CD1c-positive myeloid dendritic cell (primary cell): ENCODE measurements around the gene GALNT2.

Source experiments
- DNase-seq: peaks from one replicate; pipeline ENCODE4 v3.0.0-alpha.2; 2016; ENCODE audit errors: extremely low spot score

GALNT2 gene

GRCh38 chr1:230050973-230051735 is 15.9 kb upstream of the GALNT2 start:
- DNase-seq: no peak

DNA sequence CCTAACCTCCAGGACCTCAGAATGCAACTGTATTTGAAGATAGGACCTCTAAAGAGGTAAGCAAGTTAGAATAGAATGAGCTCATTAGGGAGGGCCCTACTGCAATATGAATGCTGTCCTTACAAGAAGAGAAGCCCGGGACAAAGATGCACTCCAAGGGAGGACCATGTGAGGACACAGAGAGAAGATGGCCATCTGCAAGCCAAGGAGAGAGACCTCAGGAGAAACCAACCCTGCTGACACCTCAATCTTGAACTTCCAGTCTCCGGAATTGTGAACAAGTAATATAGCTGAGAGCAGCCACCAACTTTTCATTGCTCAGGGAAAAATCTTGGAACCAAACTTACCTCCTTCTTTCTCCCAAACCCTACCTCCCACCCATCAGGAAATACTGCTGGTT is 15.0 kb upstream of the GALNT2 start:
- DNase-seq: no peak

GRCh38 chr1:230052665-230053064 is 14.4 kb upstream of the GALNT2 start:
- no peak for DNase-seq

DNA sequence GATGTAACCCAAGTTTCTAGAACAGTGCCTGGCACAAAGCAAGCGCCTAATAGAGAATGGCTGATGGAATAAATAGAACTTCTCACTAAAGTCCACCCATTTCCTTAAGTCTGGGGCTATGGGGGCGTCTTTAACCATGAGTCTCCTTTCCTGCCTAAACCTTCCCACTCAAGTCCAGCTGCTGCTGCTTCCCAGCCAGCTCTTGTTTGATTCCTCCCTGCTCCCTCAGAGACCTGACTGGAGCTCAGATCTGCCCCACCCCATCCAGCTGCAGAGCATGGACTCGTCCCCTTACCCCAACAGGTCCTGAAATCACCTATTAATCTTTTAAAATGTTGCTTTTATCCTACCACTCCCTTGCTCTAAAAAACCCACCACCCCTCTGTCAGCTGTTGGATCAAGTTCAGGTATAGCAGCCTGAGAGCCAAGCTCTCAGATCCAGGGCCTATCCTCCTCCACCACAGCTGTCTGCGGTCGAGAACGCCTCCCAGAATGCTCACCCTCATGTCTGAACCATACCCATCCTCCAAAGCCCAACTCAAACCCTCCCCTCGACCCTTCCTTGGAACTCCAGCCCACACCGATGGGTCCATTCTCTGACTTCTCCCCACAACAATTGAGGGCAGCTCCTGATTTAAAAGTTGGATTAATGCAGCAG is 12.8 kb upstream of the GALNT2 start:
- DNase-seq: no peak

DNA sequence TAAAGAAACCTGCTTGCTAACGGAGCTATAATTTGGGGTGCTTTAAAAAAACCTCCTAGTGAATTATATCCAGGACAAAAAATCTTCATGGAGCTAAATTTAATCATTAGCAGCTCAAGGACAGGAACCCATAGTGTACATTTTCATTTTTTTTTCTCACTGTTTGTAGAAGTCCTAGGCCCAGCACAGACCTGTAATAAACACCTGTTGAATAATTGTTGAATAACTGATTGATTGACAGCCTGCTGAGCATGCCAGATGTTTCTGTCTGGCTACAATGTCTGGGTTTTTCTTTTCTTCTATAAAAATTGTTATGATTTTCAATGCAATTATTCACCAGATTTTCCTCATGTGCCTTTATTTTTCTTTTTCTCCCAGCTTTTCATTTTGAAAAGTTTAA is 10.9 kb upstream of the GALNT2 start:
- no peak for DNase-seq

DNA sequence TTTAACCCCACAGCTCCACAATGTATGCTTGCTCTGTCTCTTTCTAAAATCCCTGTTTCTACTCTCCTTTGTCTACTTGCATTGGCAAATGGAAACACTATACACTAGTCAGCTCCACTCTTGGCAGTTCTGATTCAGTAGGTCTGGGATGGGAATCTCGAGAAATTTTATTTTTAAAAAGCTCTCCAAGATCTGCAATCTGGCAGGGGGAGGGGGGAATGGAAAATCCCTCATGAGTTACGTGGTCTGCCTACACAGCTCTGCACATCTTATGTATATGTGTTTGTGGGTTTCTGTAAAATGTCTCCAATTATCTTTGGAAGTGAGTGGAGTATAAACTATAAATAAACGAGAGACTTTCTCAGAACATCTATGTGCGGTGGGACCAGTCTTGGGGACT is 9.9 kb upstream of the GALNT2 start:
- no peak for DNase-seq

DNA sequence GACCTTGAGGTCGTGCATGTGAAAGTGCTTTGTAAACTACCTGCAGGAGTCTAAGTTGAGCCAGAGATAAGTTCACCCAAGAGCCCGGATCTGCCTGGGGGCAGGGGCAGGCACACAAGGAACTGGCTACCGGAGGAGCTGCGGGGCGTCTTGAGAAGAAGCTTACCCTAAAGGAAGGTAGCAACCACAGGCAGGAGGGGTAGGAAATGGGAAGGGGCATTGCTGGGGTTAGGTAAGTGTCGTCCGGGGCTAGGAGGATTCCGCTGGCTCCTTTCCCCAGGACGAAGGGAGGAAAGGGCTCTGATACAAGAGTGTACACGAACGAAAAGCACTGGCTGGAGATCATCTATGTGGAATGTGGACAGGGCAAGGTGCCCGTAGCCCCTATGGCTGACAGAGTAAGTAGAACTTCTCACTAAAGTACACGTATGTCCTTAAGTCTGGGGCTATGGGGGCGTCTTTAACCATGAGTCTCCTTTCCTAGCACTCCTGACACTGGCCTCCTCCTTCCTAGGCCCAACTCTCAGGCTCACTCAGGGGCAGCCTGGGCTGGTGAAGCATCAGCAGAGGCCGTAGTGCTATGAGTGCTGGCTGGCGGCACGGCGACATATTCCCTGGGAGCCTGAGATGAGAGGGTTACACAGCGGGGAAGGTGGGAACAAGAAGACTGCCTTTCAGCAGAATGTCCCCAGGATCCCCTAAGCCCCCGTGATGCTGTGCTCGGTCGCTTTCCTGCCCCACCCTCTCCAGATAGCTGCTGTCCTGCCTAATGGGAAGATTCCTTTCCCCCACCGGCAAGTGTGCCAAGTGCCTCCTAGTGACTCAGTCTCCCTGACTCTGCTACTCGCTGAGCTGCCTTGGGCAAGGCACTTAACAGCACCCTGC is 9.1 kb upstream of the GALNT2 start:
- DNase-seq: no peak

- DNase-seq: no peak
These were observed 8.4 kb upstream of the GALNT2 start for GRCh38 chr1:230058626-230059025.

GRCh38 chr1:230061801-230062200 is 5.2 kb upstream of the GALNT2 start:
- peak; percentile 4 for DNase-seq

DNA sequence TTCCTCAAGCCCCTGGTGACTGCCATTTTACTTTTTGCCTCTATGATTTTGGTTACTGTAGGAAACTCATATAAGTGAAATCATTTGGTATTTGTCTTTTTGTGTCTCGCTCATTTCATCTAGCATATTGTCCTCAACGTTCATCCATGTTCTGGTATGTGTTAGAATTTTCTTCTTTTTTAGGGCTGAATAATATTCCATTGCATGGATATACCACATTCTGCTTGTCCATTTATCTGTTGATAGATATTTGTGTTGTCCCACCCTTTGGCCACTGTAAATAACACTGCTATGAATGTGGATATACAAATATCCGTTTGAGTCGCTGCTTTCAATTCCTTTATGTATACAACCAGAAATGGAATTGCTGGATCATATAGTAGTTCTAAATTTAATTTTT is 4.5 kb upstream of the GALNT2 start:
- no peak for DNase-seq

- no peak for DNase-seq
These were observed 2.8 kb upstream of the GALNT2 start for GRCh38 chr1:230064283-230064682.

DNA sequence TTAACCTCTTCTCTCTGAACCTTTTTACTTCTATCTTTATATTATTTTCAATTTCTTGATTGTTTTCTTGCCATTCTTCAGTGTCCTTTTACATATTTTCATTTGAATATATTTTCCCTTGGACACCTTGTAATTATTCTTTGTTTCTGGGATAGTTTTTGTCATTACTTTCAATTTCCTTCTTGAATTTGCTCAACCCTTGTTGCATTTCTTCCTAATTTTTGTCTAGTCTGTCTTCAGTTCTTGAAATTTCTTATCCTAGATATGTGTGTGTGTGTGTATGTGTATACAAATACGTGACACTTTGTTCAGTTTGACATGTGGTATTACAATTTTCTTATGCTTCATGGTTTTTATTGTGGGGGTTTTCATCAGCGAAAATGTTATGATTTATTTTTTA is 1.9 kb upstream of the GALNT2 start:
- DNase-seq: no peak

DNA sequence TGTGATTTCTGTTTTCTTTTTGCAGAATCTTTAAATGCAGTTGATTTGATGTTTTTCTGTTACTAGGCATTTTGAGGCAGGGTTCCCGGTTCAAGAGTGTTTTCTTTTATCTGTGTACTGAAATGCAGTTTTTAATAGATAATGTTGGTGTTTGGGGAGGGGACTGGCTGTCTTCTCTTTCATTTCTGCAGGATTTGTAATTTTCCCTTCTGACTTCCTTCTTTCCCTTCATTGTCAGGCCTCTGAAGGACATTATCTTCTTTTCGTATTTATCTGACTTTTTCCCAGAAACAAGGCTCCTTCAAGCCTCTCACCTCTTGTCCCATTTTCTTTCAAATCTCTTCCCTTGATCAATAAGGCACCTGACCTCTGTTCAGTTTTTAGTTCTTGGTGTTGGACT is 1.5 kb upstream of the GALNT2 start:
- no peak for DNase-seq

DNA sequence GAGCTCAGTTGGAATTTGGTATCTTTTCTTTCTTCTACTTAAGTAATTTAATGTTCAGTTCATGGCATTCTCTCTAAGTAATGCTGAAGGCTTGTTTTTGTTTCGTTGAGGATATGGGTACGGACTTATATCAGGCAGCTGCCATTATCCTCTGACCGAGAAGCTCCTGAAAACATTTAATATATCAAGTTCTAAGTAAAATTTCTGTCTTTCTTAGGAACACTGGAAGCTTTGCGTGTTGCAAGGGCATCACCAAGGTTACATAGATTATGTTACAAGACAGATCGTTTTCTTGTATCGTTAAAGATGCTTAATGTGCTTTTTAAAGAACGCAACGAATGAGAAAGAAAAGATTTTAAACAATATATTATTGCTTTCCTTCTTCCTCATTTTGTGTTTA is 1.0 kb upstream of the GALNT2 start:
- DNase-seq: peak; percentile 18

- peak; percentile 31 for DNase-seq
These were observed 407 bp downstream of the GALNT2 start for GRCh38 chr1:230067419-230067870.

GRCh38 chr1:230067871-230068620 is 1.0 kb downstream of the GALNT2 start:
- peak; percentile 41 for DNase-seq

DNA sequence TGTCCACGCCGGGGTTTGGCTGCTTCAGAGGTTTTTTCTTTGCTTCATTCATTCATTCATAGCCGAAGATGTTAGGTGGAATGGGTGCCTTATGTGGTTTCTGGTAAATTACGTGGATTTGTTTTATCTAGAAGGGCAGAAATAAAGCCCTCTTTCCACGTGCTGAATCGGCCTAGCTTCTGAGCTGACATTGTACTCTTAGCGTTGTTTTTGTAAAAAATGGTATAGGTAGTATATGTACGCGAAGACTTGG is 1.5 kb downstream of the GALNT2 start:
- DNase-seq: no peak

GRCh38 chr1:230068952-230069684 is 2.1 kb downstream of the GALNT2 start:
- no peak for DNase-seq

DNA sequence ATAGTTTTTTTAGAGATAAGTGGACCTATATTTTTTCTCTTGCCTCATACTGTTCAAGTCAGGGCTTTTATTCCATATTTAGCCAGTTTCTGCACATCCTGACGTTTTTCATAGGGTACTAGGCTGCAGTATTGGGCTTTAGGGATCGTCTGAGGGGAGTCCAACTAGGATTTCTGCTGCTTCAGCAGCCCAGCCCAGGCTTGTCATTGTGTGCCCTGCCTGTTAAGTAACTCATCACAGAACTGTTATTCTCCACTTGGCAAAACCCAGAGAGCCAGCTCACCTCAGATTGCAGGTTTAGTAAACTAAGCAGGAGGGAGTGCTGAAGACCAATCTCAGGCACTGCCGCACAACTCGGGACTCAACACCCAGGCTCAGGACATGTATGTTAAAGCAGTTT is 2.8 kb downstream of the GALNT2 start:
- no peak for DNase-seq

GRCh38 chr1:230070321-230071208 is 3.5 kb downstream of the GALNT2 start:
- DNase-seq: no peak
